ENCODE data around the gene COPS9.

- TF ChIP-seq CTCF (conservative IDR thresholded peaks at IDR 0.05; ENCODE audit: low read depth, low read length), result no peak
- TF ChIP-seq EZH2phosphoT487 (IDR thresholded peaks at IDR 0.05; ENCODE audit: borderline replicate concordance, low read length), result no peak
Measured at GRCh38 chr2:240183006-240183874, 47.1 kb upstream of the COPS9 start.

All from PC-3 (cell line).